Spleen (tissue), 11 donors: ENCODE data around the gene MED27. TPM values are rescaled to one million over a fixed set of nuclear protein-coding genes. Genes with fewer than 3 reads are reported as not detected.

ENCODE experiments used
- DNase-seq: peaks from one replicate; pipeline ENCODE4 v3.0.0-alpha.2; 2020
- H3K27ac ChIP-seq, 8 donors: fragments of 200-600 bp; sonication (generic) in 7 of 8; 1 replicate in 4 of 8; 2 replicates in 4 of 8; pipeline versions ENCODE4 v1.5.0 to v1.8.0; 2016 to 2021; ENCODE audit warnings: inconsistent platforms in 4 of 8, mild to moderate bottlenecking in 4 of 8, moderate library complexity in 1 of 8
- H3K27me3 ChIP-seq, 7 donors: fragments of 200-600 bp; sonication (generic) in 6 of 7; replicated peaks in 1 of 7; 1 replicate in 4 of 7; 2 replicates in 3 of 7; pipeline versions ENCODE4 v1.5.0 to v1.8.0; 2016 to 2021; ENCODE audit warnings: inconsistent platforms in 3 of 7, mild to moderate bottlenecking in 1 of 7
- H3K36me3 ChIP-seq, 6 donors: fragments of 200-600 bp; sonication (generic) in 5 of 6; 1 replicate in 4 of 6; 2 replicates in 2 of 6; pipeline versions ENCODE4 v1.5.0 to v1.8.0; 2016 to 2021; ENCODE audit warnings: inconsistent platforms in 2 of 6
- H3K4me1 ChIP-seq, 6 donors: fragments of 200-600 bp; sonication (generic) in 5 of 6; 1 replicate in 3 of 6; 2 replicates in 3 of 6; pipeline versions ENCODE4 v1.5.0 to v1.8.0; 2016 to 2021; ENCODE audit warnings: inconsistent platforms in 3 of 6
- H3K4me3 ChIP-seq, 8 donors: fragments of 200-600 bp; sonication (generic) in 7 of 8; 1 replicate in 4 of 8; 2 replicates in 4 of 8; pipeline versions ENCODE4 v1.5.0 to v1.8.0; 2016 to 2021; ENCODE audit warnings: inconsistent platforms in 4 of 8, mild to moderate bottlenecking in 4 of 8, moderate library complexity in 2 of 8
- H3K9me3 ChIP-seq, 8 donors: fragments of 200-600 bp; sonication (generic) in 7 of 8; 1 replicate in 4 of 8; 2 replicates in 4 of 8; pipeline versions ENCODE4 v1.5.0 to v1.8.0; 2016 to 2021; ENCODE audit warnings: inconsistent platforms in 4 of 8
- POLR2A ChIP-seq, 3 donors: fragments of 450-650 bp; IDR thresholded peaks; one replicate each; pipeline ENCODE4 v1.5.1; 2017; ENCODE audit warnings: antibody characterized with exemption in 3 of 3, mild to moderate bottlenecking in 1 of 3
- POLR2AphosphoS5 ChIP-seq, 3 donors: sonication (generic); formaldehyde crosslinking; IDR thresholded peaks; one replicate each; pipeline ENCODE4 v1.5.1; 2017; ENCODE audit warnings: antibody characterized with exemption in 3 of 3
- WGBS, 5 donors: extraction: QIAGEN DNeasy Blood & Tissue Kit in 3 of 5; methylation state at CpG; one replicate each; pipeline versions ENCODE4 v1.1.5 to v1.1.7; 2013 to 2018; 5-methylcytosine and 5-hydroxymethylcytosine counted together
- intact Hi-C: fragments of 100-400 bp; cut with DNase I; formaldehyde crosslinking; loops from one replicate; pipeline ENCODE4 v1.15.0; 2023; ENCODE audit warnings: low total_unique reads
- polyA plus RNA-seq, 3 donors: library from polyadenylated mRNA; stranded (reverse); fragments of 200-250 nt; gene quantifications; one replicate each; pipeline ENCODE4 v1.2.1, GENCODE V29; 2013
- total RNA-seq, 7 donors: library from RNA; depleted of rRNA in 3 of 7; stranded (reverse); fragments of >200 nt in 3 of 7; fragmentation: NEBNext Ultra II Directional in 4 of 7; extraction: Animal tissue kit (Norgen Biotek cat#: 25700) in 4 of 7; gene quantifications; one replicate each; pipeline versions ENCODE4 v1.1.0 to v1.2.1, GENCODE V29; 2016 to 2021
- TF ChIP-seq, protein P1 (sequence below), 11 experiments: fragments of 200-600 bp in 7 of 11; fragments of 450-650 bp in 4 of 11; sonication (generic) in 4 of 11; IDR thresholded peaks in 8 of 11; conservative IDR thresholded peaks in 3 of 11; 1 replicate in 7 of 11; 2 replicates in 4 of 11; pipeline versions ENCODE4 v1.4.0 to v1.8.0; 2016 to 2021; ENCODE audit warnings: antibody characterized with exemption in 11 of 11, inconsistent platforms in 4 of 11, mild to moderate bottlenecking in 1 of 11
- donor health status: healthy with polysubstance abuse.
- donor health status: DM: no; HTN: no; CAD: no; lungs with moderate emphysema.
- donor health status: DM: no; HTN: no; CAD: no.
- donor health status: Bipolar disorder and iron deficiency.
- donor health status: healthy.
- donor health status: DM: no; HTN: no; CAD: no.
- donor health status: DM: yes; HTN: yes; CAD: no.

The MED27 gene
- total and polyA plus RNA-seq, 10 donors: 13.1 to 22.4 (median 16.0) TPM

DNA sequence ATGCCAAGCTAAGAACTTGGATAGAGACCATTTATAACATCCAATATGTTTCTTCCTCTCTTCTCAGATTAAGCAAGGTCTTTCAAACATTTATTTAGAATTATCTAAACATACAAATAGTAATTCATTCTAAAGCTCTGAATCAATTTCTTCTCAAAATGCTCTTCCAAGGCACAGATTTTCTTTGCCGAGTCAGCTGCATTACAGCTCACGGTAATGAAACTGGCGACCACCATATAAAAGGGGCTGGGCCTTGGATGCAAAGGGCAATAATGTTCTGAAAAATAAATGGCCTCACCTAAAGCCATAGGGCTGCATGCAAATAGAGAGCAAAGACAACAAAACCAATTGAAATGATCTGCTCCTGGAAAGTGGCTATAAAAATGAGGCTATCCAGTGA is 63.8 kb downstream of the MED27 start:
- Histone ChIP-seq H3K9me3 (no peaks in the 10 kb centered on the region), H3K27ac (no peak overlapping the region), H3K27me3 (no peaks in the 10 kb centered on the region), H3K4me1 (peaks cover 0 to 7% (median 0%) of the 10 kb centered on the region in 6 donors), H3K36me3 (peaks cover 0 to 30% (median 6%) of the 10 kb centered on the region in 6 donors), H3K4me3 (no peak overlapping the region)
- DNase-seq: no peak
- intact Hi-C loops: no loop called here
- WGBS, 5 donors: 93 to 98% (median 97%) methylated on average over 3 of the region's 3 CpGs
- TF ChIP-seq, protein P1, sequence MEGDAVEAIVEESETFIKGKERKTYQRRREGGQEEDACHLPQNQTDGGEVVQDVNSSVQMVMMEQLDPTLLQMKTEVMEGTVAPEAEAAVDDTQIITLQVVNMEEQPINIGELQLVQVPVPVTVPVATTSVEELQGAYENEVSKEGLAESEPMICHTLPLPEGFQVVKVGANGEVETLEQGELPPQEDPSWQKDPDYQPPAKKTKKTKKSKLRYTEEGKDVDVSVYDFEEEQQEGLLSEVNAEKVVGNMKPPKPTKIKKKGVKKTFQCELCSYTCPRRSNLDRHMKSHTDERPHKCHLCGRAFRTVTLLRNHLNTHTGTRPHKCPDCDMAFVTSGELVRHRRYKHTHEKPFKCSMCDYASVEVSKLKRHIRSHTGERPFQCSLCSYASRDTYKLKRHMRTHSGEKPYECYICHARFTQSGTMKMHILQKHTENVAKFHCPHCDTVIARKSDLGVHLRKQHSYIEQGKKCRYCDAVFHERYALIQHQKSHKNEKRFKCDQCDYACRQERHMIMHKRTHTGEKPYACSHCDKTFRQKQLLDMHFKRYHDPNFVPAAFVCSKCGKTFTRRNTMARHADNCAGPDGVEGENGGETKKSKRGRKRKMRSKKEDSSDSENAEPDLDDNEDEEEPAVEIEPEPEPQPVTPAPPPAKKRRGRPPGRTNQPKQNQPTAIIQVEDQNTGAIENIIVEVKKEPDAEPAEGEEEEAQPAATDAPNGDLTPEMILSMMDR (IDR thresholded peaks at IDR 0.05 in 8 of 11, conservative IDR thresholded peaks at IDR 0.05 in 3 of 11): no peak
- TF ChIP-seq POLR2AphosphoS5 (IDR thresholded peaks at IDR 0.05) (no peak), POLR2A (IDR thresholded peaks at IDR 0.05) (no peak)

DNA sequence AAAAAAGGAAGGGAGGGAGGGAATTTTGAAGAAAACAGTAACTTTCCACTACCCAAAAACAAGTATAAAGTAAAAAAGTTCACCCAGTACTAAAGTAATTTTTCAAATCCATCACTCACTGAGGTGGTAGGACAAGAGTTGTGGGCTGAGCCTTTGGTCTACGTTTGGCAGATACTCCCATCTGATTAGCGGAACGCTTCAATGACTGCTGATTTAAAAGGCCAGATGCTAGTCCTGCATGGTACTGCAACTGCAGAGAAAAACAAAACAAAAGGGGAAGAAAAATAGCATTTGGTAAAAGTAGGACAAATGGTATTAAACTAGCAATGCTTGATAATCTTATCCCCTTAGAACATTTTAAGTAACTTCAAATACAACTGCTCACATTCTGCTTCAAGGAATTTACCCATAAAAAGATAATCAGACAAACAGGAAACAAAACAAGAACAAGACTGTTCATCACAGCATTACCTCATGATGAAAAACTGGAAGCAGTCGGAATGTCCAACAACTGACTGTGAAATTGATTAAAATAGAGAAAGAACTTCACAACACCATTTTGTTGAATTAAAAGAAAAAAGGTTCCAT is 65.4 kb downstream of the MED27 start:
- intact Hi-C loops: no loop called here
- Histone ChIP-seq H3K36me3 (peaks cover 0 to 32% (median 6%) of the 10 kb centered on the region in 6 donors), H3K27me3 (no peaks in the 10 kb centered on the region), H3K4me1 (peaks cover 0 to 3% (median 0%) of the 10 kb centered on the region in 6 donors), H3K4me3 (no peak overlapping the region), H3K27ac (no peak overlapping the region), H3K9me3 (no peaks in the 10 kb centered on the region)
- TF ChIP-seq, protein P1 (IDR thresholded peaks at IDR 0.05 in 8 of 11, conservative IDR thresholded peaks at IDR 0.05 in 3 of 11): no peak
- TF ChIP-seq POLR2AphosphoS5 (IDR thresholded peaks at IDR 0.05) (no peak), POLR2A (IDR thresholded peaks at IDR 0.05) (no peak)
- no peak for DNase-seq
- 75 to 85% (median 82%) methylated on average over 4 of the region's 4 CpGs for WGBS, 5 donors

DNA sequence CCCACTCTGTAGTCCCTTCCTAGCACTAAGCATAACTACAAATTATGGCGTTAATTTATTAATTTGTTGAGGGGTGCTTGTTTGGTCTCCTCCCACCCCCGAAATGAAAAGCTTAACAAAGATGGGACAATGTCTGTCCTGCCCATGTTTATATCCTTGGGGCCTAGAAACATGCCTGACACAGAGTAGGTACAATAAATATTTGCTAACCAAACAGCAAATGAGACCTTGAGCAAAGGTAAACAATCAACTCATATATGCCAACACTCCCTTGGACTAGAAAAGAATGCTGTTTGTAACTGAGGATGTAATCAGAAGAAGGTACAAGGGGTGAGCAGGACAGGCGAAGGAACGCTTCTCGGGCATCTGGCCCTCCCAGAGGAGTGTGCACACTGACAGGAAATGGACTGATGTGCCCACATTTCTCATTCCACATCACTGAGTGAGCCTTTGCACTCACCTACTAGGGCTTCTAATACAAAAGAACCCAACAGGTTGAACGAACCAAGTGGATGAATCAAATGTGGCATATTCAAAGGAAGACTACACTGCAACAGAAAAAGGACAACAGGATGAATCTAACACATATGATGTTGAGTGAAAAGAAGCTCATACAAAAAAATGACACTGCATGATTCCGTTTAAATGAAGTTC is 66.8 kb downstream of the MED27 start:
- no peak for TF ChIP-seq POLR2AphosphoS5 (IDR thresholded peaks at IDR 0.05)
- TF ChIP-seq POLR2A (IDR thresholded peaks at IDR 0.05): no peak
- TF ChIP-seq, protein P1 (IDR thresholded peaks at IDR 0.05 in 8 of 11, conservative IDR thresholded peaks at IDR 0.05 in 3 of 11): no peak
- 93 to 97% (median 94%) methylated on average over 7 of the region's 7 CpGs for WGBS, 5 donors
- Histone ChIP-seq H3K9me3 (no peaks in the 10 kb centered on the region), H3K27me3 (no peaks in the 10 kb centered on the region), H3K4me3 (no peak overlapping the region), H3K36me3 (peaks cover 0 to 37% (median 6%) of the 10 kb centered on the region in 6 donors), H3K27ac (no peak overlapping the region), H3K4me1 (peaks cover 0 to under 1% (median 0%) of the 10 kb centered on the region in 6 donors)
- intact Hi-C loops: no loop called here
- no peak for DNase-seq

DNA sequence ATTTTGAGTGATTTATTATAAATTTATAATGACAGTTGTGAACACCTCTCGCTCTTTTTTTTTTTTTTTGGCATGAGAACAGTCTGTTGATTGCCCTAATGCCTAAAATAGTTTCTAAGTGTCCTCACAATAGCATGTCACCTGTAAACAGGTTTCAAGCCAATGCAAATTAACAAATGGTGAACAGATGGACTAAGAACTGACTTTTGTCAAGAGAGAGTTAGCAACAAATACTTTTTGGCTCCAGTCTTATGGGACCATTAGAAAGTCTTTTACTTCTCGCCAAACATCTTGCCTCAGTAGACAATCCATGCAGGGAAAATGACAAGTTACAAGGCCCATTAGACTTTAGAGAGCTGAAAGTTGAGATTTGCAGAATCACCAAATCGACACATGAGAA is 67.8 kb downstream of the MED27 start:
- 88 to 93% (median 92%) methylated on average over 3 of the region's 3 CpGs for WGBS, 5 donors
- no peak for DNase-seq
- intact Hi-C loops: no loop called here
- Histone ChIP-seq H3K4me3 (no peak overlapping the region), H3K27me3 (no peaks in the 10 kb centered on the region), H3K27ac (no peak overlapping the region), H3K9me3 (no peaks in the 10 kb centered on the region), H3K36me3 (peaks cover 0 to 37% (median 6%) of the 10 kb centered on the region in 6 donors), H3K4me1 (peaks cover 0 to 10% (median 0%) of the 10 kb centered on the region in 6 donors)
- TF ChIP-seq, protein P1 (IDR thresholded peaks at IDR 0.05 in 8 of 11, conservative IDR thresholded peaks at IDR 0.05 in 3 of 11): no peak
- TF ChIP-seq POLR2A (IDR thresholded peaks at IDR 0.05) (no peak), POLR2AphosphoS5 (IDR thresholded peaks at IDR 0.05) (no peak)
